ENCODE measurements around the gene GPRC5B.

The GPRC5B gene

GRCh38 chr16:19812986-19813385 is 71.7 kb downstream of the GPRC5B start:
- no peak for DNase-seq (ENCODE audit: low read depth, low spot score)

GRCh38 chr16:19810817-19811731 is 73.6 kb downstream of the GPRC5B start:
- no peak for DNase-seq (ENCODE audit: low read depth, low spot score)

GRCh38 chr16:19809693-19810092 is 75.0 kb downstream of the GPRC5B start:
- DNase-seq (ENCODE audit: low read depth, low spot score), result no peak

- no peak for DNase-seq (ENCODE audit: low read depth, low spot score)
Observed at GRCh38 chr16:19809121-19809635, 75.5 kb downstream of the GPRC5B start.

GRCh38 chr16:19808061-19808641 is 76.5 kb downstream of the GPRC5B start:
- no peak for DNase-seq (ENCODE audit: low read depth, low spot score)

All from ELF-1 (cell line).